C4-2B (cell line): Measurements from ENCODE around the gene SUCO.

Experiments
- H3K27ac ChIP-seq: fragments of 450-650 bp; 2 replicates; pipeline ENCODE4 v1.5.1; 2017
- ZFX ChIP-seq: fragments of 450-650 bp; IDR thresholded peaks from 2 replicates; pipeline ENCODE4 v1.6.1; 2017
- TF ChIP-seq, protein P1 (sequence below): fragments of 450-650 bp; conservative IDR thresholded peaks from 2 replicates; pipeline ENCODE4 v1.5.1; 2017; ENCODE audit warnings: mild to moderate bottlenecking

Gene SUCO

DNA sequence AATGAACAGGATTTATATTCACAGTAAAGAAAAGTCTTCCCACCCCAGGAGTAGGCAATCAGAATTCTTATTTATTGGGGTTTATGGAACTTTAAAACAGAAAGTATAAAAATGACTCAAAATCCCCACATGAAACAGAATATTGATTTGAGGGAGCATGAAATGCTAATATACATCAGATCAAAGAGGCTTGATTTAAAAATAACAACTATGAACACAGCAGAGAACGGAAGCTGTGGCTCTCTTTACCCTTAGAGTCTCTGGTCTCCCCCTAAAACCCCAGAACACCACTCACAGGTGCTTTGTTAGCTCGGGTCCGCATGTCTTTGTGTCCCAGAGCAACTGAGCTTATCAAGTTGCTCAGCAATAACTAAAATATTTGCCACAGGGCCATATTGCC, 94.8 kb downstream of the SUCO start:
- no peak for TF ChIP-seq ZFX
- TF ChIP-seq, protein P1, sequence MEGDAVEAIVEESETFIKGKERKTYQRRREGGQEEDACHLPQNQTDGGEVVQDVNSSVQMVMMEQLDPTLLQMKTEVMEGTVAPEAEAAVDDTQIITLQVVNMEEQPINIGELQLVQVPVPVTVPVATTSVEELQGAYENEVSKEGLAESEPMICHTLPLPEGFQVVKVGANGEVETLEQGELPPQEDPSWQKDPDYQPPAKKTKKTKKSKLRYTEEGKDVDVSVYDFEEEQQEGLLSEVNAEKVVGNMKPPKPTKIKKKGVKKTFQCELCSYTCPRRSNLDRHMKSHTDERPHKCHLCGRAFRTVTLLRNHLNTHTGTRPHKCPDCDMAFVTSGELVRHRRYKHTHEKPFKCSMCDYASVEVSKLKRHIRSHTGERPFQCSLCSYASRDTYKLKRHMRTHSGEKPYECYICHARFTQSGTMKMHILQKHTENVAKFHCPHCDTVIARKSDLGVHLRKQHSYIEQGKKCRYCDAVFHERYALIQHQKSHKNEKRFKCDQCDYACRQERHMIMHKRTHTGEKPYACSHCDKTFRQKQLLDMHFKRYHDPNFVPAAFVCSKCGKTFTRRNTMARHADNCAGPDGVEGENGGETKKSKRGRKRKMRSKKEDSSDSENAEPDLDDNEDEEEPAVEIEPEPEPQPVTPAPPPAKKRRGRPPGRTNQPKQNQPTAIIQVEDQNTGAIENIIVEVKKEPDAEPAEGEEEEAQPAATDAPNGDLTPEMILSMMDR = no peak
- no peak overlapping the region for H3K27ac ChIP-seq

DNA sequence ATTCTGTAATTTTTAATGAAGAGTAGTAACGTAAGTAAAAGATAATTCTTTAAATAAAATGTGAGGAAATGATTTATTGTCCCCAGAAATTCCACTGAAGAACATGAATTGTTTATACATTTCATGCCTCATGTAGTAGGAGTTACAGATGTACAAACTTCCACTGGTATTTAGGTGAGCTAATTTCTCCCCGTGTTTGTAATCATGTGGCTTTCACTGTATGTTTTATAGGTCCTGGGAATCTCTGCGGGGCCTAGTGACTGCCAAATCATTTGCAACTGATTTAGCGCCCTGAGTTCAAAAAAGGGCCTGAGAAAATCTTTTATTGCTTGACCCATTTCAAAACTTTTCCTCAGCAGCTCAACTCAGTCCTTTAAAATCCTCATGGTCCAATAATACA, 95.5 kb downstream of the SUCO start:
- H3K27ac ChIP-seq = no peak overlapping the region
- TF ChIP-seq ZFX = no peak
- TF ChIP-seq, protein P1 = no peak

DNA sequence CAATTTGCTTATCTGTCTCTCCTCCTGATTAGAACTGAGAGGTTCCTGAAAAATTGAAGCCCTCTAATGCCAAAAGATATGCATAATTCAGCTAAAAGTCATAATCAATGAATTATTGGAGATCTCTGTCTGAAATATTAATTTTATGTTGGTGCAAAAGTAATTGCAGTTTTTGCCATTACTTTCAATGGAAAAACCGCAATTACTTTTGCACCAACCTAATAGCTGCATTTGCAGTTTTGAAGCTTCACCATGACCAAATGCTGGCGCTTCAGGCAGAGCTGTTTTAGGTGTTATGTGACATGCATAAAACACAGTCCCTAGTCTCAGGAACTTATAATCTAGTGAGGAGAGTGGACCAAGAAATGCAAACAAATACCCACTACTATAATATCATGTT, 96.2 kb downstream of the SUCO start:
- TF ChIP-seq, protein P1 = no peak
- TF ChIP-seq ZFX = no peak
- H3K27ac ChIP-seq = no peak overlapping the region

DNA sequence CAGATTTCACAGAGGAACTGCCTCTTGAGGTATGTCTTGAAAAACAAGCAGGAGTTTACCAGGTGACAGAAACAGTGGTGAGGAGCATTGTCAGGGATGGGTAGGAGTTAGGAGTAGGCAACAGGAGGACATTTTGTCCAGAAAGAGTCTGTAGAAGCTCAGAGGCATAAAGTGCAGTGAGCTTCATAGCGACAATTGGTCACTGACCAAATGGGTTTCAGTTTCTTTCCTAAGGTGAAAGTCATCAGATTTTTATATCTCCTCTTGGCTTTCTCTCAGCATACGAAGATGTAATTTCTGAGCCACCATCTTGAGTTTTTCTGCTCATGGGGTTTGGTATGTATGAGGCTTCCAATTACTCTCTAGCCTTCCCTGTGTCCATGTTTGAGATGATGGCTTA, 96.7 kb downstream of the SUCO start:
- H3K27ac ChIP-seq = no peak overlapping the region
- TF ChIP-seq, protein P1 = no peak
- TF ChIP-seq ZFX = no peak

DNA sequence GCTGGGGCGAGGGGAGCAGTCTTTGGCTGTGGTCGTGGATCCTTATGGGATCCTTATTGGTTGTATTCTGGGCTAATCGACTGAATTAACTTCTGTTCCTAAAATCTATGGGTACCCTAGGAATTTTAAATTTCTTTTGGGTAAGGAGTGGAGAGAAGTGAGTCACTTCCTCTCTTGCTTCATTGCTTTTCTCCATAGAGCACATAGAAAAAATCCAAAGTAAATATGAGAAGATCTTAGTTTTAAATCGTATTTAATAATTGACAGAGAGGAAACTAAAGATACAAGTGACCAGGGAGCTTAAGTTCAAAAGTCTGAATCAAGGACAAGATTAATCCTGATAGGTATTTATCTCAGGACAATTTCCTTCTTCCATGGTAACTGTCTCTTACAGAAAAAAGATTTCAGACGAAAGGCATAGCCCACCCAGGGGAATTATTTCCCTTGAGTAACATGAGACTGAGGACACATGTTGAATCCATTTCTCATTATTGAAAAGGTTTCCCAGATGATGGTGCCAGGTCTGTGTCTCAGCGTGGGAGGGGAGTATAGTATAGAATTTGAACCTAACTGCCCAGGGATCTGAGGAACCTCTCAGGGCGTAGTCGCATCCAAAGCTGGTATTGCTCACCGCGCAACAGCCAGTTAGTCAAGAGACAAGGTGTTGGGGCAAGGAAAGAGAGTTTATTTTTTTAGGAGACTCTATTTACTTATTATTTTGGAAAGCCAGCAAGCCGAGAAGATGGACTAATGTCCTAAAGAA, 97.3 kb downstream of the SUCO start:
- H3K27ac ChIP-seq = no peak overlapping the region
- no peak for TF ChIP-seq ZFX
- TF ChIP-seq, protein P1 = no peak

DNA sequence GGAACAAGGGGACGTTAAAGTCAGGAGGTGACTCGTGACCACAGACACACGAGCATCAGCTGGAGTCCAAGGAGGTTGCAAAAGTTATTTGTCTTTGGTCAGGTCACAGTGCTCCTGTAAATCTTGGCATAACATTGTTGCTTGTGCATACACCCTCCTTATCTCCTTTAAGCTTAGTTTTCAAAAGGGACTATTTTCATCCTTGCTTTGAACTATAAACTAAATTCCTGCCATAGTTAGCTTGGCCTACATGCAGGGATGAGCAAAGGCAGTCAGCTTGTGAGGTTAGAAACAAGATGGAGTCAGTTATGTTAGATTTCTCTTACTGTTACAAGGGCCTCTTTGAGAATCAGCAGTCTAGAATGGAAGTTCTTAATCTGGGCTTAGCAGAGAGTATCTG, 97.9 kb downstream of the SUCO start:
- TF ChIP-seq, protein P1 = no peak
- TF ChIP-seq ZFX = no peak
- no peak overlapping the region for H3K27ac ChIP-seq

DNA sequence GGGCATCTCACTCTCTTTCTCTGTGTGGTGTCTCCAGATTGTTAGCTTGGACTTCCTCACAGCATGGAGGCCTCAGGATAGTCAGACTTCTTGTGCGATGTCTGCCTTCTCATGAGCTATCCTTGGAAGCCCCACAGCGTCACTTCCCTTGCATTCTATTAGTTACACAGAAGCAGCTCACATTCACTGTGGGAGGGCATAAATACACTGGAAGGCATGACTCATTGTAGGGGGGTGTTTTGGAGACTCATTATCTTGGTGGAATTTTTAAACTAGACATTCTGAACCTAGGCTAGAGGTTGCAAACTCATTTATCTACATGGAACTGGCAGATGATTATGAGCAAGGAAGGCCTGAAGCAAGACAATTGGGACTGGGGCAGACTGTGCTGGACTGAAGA, 104.6 kb downstream of the SUCO start:
- TF ChIP-seq ZFX = no peak
- TF ChIP-seq, protein P1 = no peak
- H3K27ac ChIP-seq = no peak overlapping the region
